GM21381 (cell line): ENCODE data around the gene IL34.

Source experiments
- ATAC-seq: cut with Tn5 transposase; IDR thresholded peaks from one replicate; pipeline ENCODE4 v1.9.1; 2021; ENCODE audit warnings: mild to moderate bottlenecking, moderate library complexity; ENCODE audit not compliant: unreplicated experiment

Gene IL34

DNA sequence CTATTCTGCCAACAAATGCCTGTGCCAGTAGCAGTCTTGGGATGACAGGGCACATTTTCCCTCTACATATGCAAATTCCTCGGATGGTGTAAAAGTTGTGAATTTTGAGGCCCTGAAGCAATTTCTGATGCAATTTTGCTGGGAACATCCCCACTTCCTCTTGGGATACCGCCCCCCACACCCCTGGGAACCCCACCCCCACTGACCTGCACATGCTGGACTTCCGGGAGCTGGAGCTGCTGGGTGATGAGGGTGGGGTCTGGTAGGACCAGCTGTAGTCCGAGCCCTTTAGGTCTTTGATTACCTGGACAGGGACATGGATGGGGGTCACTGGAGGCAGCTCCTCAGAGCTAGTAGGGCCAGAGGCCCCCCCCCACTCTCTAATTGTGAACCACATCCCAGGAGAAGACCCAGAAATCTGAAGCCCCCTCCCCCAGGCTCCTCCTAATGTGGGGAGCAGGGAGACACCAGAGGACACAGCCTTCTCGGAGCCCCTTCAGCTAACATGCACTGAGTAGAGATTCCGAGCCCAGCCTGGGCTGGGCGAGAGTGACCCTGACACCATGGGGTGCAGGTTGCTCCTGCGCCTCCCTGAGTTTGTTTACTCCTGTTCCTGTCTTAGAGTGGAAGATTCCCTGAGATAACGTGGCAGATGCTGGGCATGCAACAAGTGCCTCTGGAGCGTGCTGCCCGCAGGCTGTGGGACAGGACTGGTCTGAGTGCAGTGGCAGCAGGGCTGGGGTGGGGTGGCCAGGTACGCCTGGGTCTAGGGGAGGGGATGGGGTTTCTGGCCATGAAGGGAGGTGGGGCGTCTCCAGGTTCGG, 30.5 kb downstream of the IL34 start:
- no peak for ATAC-seq

DNA sequence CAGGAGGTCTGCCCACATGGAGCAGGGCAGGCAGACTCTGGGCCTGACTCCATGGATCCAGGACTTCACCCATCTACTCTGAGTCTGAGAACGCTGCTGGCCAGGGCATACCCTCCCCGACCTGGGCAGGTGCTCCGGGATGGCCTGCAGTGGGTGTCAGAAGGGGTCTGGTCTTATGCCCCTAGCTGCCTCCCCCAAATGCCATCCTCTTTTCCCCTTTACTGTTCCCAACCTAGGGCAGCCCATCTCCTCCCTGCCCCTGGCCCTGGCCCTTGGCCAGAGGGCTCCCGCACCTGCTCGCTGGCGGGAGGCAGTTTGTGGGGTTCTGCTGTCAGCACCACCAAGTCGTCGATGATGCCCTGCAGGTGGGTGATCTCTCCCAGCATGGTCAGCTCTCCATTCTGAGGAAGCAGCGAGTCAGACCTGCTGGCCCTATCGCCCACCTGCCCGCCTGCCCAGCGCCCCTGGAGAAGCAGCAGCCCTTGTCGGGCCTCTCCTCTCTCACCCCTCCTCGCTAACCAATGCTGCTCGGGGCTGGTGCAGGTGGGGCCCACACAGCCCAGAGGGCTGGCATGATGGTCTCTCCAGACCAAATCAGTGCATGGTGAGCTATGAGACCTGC, 31.3 kb downstream of the IL34 start:
- no peak for ATAC-seq

DNA sequence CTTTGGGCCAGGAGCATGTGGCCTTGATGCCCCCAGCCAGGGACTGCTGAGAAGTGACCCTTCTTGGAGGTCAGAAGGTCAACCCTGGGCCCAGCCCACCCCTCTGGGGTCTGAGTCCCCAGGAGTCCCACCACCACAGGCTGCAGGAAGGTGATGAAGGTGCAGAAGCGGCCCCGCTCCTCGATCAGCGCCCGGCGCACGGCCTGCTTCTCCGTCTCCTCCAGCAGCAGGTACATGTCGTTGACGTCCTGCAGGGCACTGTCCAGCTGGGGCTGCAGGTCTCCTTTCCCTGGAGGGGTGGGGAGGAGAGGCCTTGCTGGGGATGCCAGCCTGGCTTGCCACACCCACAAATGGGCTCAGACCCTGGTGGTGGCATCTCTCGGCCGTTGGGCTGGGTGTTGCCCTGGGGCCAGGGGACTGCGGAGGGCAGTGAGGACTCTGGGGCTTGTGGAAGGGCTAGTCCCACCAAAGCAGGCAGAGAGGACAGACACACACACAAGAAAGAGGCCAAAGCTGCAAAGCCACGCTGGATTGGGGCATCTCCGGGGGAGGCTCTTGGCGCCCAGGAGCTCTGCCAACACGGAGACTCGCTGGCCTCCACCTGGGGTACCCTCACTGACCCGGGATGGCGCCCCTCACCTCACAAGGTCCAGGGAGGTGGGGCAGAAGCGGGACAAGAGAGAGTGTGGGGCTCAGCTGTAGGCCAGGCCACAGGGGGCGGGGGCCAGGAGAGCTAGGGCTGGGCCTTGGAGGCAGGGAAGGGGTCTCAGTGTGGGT, 31.9 kb downstream of the IL34 start:
- no peak for ATAC-seq

DNA sequence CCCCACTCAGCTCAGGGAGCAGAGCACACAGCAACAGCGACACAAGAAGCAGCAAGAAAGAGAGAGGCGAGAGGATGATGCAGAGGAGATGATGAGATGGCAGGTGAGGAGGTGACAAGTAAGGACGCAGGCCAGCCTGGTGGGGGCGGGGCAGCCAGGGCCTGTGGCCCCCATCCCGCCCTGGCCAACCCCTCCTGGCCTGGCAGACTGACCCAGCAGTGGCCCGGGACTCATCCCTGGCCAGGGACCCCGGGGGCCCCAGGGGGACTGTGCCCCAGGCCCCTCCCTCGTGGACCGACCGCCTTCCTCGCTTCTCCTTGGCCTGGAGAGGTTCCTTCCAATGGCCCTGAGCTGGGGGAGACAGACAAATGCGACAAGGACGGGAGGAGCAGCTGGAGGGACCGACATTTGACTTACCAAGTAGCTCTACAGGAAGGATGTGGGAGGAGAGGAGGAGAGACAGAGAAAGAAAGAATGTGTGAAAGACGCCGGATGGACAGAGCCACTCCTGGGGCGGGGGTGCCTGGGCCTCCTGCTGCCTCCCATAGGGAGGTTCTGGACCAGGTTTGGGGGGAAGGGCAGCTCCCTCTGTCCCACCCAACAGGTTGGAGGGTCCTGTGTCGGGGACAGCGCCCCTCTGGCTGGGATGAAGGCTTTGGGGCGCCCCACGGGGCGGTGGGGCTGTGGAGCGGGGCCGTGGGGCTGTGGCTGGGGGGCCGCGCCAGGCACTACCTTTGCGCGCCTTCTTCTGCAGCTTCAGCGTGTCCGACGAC, 32.7 kb downstream of the IL34 start:
- ATAC-seq, result no peak

DNA sequence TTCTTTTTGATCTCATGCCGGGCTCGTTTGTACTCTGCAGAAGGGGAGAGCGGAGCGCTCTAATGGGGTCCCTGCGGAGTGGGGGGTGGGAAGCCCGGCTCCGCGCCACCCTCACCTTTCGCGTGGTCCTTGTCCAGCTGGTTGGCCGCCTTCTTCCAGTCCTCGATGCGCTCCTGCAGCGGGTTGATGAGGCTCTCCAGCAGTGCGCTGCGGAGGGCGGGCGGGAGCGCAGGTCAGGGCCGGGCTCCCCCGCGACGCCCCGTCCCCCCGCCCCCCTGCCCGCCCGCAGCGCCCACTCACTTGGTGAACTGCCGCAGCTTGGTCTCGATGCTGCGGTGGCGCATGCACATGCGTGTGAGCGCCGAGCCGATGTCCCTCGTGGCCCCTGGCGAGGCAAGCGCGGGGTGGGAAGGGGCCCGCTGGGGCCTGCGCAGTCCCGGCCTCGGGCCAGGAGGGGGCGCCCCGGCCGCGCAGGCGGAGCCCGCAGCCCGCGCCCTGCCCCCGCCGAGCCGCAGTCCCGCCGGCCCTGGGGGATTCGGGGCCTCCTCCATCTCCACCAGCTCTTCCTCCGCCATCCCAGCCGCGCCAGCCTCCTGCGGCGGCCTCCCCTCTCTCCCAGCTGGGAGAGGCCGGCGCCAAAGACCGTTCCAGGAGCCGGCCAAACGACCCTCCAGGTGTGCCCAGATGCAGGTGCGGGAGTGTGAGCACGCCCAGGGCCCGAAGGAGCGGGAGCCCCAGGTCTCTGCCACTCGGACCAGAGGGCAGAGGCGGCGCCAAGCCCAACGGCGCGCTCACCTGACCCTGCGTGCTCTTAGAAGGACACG, 33.5 kb downstream of the IL34 start:
- ATAC-seq, result no peak

DNA sequence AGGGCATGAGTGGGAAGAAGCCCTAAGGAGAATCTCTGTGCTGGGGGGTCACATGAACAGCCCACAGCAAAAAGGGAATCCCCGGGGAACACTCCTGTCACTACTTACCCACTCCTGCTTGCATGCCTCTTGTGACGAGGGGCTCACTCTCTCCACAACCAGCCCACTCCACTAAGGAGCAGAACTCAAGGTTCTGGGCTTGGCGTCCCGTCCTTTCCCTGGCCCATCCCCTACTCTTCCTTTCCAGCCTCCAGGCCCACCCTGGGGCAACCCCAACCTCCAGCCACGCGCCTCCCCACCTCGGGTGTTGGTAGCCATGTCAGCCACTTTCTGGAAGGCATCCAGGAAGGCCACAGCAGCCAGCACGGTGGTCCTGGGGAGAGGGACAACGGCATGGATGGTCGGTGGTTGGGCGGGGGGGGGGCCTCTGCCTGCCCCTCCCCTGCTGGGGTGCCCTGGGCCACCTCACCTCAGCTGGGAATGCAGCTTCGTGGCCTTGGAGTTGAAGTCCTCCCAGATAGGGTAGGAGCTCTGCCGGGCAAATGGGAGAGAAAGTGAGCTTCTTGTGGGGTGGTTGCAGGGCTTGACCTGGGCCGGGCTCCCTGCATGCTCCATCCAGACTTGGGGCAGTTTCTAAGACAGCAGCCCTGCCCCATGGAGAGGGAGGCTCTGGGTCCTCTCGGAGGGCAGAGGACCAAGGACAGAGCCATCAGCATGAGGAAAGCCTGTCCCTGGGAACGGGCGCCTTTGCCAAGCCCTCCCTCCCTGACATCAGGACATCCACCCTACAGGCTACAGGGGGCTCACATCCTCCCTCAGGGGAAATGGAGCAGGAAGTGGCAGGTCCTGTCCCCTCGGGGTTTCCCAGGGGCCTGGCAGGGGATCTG, 34.4 kb downstream of the IL34 start:
- ATAC-seq, result no peak

DNA sequence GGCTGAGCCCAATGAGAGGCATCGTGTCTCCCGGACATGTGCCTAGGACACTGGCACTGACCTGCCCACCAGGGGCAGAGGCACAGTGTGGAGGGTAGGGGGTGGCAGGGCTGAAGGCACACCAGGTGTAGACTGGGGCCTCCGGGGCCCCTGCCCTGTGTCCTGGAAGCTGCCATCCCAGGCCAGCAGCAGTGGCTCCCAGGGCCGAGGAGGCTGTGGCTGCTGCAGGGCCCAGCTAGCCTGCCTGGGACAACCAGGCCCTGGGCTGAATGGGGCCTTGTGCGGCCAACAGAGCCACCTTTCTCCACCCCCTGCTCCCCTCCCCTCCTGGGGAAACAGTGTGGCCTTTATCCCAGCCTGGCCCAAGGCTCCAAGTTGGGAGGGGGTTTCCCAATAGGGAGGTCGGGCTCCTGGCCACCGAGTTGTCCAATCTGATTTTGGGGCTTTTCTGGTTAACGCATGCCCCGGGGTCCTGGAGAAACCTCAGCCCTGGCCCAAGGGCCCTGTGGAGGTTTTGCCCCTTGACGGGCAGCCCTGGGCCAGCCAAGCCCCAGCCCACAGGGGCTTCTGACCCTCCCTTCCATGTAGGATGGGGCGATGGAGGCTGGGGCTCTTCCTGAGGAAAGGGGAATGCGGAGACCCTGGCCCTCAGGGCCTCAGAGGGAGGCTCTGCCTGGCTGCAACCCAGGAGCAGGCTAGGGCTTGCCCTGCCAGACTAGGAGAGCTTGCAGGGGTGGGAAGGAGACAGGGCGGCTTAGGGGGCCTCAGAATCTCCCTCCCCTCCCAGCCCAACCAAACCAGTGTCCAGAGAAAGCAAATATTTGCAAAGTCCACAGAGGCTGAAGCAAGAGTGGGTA, 35.3 kb downstream of the IL34 start:
- ATAC-seq, result no peak

DNA sequence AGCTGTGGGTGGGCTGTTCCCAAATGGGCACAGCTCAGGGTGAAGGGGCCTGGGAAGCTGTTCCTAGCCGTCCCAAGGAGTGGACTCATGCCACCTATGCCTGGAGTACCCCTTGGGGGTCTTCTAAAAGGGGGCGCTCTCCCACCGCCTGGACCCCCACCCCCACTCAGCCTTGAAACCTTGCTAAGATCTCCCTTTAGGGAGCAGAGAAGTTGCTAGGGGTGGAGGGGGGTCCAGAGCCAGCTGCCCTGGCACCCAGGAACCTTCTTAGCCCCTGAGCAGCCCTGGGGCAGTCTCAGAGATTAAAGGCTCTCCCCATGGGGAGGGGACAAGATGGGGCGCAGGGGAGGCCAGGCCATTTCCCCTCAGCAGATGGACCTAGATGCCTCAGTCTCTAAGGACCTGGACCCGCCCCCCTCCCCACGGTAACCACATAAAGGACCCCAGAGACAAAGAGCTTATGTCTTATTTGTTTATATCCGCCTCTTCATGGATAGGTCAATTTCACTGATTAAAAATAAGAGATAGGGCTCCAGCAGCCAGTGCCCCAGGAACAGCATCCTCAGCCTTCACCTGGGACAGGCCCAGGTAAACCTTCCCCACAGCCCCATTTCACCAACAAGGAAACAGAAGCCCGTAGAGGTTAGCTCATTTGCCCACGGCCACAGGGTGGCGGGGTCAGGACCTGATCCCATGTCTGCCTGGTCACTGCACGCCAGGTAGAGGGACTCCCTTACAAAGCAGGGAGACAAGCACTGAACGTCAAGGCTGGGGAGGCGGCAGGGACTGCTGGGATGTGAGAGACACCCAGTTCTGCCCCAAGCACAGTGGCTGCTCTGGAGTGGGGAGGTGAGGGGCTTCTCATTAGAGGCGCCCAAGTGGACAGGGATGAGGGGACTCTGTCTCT, 36.1 kb downstream of the IL34 start:
- ATAC-seq, result no peak

DNA sequence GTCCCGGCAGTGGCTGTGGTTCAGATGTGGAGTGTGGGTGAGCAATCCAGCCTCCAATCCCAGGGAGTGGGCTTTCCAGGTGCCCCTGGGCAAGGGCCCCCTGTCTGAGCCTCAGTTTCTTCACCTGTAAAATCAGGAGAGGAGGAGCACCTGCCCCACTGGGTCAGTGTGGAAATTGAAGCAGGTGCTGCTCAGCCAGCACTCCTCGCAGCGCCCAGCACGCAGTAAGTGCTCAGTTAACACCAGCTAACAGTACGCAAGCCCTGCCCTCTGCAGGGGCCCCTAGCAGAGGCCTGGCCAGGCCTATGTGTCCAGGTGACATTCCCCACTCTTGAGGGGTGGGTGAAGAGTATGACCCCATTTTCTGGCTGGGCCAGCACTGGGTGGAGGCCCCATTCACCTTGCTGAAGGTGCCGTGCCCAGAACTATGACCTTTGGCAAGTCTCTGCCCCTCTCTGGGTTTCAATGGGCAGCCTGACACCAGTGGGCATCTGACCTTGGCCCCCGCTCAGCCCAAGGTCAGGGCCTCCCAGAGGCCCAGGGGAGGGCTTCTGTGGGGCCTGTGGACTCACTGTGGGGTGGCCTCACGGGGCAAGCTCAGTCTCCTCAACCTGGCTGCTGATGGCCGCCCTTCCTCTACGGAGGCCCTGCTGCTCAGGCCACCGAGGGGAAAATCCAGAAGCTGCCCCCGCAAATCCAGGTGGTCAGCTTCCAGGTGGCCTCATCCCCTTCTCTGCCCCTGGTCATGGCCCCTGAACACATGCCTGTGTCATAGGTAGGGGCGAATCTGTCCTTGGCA, 37.0 kb downstream of the IL34 start:
- no peak for ATAC-seq

DNA sequence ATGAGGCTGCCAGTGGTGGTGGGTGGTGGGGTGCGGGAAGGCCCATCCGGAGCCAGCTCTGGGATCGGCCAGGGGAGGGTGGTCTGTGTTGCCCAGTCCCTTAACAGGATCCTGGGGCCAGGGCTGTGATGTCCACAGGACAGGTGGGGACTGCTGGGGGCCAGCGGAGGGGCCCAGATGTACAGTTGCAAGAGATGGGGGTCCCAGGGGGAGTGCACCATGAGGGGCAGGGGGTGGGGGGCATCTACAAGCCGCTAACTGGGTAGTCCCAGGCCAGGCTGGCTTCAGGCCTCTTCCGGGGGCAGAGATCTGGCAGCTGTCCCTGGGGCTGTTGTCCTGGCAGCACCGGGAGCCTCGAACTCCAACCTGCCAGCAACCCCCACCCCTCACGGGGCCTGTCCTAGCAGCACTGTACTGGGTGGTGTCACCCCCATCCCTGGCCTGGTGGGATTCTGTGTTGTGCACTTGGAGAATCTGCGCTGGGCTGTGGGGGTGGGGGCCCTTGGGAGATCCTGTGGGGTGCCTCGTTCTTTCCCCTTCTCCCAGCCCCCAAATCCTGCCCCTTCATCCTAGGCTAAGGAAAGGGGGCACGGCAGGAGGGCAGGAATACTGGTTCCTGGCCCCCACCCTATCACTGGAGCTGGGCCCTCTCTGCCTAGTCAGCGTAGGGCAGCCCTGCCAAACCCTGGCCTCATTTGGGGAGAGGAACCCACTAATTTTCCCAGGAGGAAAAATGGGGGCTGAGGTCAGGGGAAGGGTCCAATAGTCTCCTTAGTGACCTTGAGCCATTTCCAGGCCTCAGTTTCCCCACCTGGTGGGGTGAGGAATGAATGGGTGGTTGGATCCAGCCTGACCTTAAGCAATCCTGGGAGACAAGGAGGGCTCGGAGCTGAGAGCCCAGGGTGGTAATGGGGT, 38.0 kb downstream of the IL34 start:
- no peak for ATAC-seq

DNA sequence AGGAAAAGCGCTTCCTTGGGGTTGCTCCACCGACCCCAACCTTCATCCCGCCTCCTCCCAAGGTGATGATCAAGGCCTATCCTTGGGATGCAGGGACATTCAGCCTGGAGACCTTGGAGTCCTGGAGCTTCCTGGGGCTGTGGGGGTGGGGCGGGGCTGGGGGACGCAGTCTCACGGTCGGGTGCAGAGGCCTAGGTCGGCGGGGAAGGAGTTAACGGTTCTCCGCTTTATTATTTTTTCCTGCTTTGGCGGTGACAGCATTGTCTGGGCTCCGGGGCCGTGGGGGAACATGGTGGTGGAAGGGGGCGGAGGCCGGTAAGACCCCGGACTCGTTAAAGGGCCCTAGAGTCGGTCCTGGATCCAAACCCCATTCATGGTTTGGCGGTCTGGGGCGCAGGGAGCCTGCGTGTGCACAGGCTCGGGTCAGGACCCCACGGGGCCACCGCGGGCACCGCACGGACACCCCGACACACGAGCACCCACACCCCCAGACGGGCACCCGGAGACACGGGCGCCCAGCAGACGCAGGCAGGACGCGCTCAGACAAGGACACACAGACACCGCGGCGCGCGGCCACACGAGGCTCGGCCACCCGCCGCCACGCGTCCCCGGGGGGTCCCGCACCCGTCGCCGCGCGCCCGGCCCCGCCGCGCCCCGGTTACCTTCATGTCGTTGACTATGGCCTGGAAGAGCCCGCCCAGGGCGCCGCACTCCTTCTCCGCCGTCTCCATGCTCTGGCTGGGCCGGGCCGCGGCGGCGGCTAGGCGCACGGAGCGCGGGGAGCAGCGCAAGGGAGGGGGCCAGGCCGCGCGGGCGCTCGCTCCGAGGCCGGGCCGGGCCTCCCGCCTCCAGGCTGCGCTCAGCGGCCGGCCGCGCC, 38.9 kb downstream of the IL34 start:
- no peak for ATAC-seq

DNA sequence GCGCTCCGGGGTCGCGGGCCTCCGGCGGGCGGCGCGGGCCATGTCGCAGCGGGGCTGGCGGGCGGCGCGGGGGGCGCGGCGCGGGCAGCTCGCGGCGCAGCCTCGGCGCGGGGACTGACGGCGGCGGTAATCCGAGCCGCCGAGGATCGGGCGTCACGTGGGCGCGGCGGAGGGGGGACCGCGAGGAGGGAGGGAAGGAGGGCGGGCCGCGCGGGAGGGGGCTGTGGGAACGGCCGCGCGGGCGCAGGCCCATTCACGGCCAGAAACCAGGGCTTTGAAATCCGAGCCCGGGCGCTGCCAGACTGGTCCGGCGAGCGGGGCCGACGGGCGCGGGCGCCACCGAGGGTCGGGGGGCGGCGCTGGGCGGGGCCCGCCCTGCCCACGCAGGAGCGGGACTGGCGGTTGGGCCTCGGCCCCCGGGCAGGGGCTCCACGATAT, 39.6 kb downstream of the IL34 start, which contains the start of gene MTSS2:
TSS of gene MTSS2 (minus strand) at position 116 of the 438 bp plus-strand sequence. CDS start 262 bp downstream, outside the sequence.
- no peak for ATAC-seq

DNA sequence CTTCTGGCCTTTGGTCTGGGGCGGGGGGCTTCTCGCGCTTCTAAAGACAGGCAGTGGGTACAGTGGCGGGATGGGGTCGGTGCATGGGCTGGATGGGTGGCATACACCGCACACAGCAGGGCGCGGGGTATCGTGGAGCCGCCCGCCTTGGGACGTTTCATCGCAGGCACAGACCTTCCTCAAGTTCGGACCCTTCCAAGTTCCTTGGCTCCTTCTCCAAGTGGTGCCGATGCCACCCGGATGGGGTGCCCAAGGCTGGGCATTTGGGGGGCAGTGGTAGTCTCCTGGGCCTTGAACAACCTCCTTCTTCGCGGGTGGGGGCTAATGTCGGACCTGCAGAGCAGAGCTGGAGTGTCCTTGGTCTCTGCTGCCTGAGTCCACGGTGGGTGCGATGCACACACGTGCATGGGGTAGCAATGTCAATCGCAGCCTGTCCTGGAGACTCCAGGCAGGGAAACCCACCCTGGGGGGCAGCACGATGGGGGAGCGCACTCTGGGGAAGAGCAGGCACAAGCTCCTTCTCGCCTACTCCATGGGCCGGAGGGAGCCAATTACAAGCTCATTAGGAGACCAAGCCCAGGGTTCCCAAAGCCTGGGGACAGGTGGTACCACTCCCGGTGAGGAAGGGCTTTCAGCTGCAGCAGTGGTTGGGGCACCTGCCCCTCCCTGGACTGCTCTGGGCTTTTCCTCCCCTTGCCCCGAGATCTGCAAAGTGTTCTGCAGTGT, 40.2 kb downstream of the IL34 start:
- no peak for ATAC-seq

DNA sequence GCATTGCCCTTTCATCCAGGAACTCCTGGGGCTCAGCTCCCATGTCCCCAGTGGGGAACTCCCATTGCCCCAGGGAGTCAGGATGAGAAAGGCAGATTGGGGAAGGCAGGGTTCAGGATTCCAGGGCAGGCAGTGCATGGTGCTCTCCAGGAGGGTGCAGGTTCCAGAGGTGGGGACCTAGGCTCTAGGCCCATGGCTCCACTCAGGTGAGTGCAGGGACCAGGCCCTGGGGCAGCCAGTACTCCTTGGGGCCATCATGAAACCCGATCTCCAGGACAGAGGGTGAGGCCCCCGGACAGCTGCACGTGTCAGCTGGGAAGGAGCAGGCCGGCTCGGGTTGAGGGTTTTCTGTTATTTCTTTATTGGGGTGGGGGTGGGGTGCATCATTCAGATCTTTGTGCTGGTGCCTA, 40.7 kb downstream of the IL34 start:
- ATAC-seq, result no peak
